Activated CD4-positive, CD25-positive, alpha-beta regulatory T cell treated with anti-CD3 and anti-CD28 coated beads, Interleukin-2, amount 50 U/mL, for 72 hours (primary cell): Measurements from ENCODE around the gene F2R.

Source experiments
- DNase-seq: peaks from one replicate; pipeline ENCODE4 v3.0.0; 2021

The F2R gene

DNA sequence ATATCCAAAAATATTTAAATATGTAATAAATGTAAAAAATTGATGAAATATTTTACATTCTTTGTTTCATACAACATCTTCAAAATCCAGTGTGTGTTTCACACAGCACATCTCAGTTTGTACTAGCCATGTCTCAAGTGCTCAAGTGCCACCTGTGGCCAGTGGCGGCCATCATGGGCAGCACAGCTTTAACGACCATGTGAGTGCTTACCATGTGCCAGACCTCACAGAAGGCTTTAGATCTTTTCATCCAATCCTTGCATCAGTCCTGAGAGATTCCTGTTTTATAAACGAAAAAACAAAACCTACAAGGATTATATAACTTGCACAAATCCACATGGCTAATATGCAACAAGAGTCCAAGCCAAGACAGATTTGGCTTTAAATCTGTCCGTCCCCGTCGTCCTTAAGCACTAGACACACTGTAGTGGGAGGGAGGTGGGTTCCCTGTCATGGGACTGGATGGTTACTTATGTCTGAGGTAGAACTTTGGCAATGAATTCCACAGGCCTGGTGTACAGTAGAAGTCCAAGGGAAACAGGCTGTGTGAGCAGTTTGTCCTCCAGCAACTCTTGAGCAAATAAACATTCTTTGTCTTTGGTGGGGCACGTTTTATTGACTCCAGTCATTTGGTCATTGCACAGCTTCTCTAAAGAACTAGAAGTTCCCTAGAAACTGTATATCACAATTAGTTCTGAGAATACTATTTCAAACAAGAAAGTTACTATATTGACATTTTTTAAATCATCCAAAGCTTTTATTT lies 25.0 kb upstream of the F2R start:
- no peak for DNase-seq

DNA sequence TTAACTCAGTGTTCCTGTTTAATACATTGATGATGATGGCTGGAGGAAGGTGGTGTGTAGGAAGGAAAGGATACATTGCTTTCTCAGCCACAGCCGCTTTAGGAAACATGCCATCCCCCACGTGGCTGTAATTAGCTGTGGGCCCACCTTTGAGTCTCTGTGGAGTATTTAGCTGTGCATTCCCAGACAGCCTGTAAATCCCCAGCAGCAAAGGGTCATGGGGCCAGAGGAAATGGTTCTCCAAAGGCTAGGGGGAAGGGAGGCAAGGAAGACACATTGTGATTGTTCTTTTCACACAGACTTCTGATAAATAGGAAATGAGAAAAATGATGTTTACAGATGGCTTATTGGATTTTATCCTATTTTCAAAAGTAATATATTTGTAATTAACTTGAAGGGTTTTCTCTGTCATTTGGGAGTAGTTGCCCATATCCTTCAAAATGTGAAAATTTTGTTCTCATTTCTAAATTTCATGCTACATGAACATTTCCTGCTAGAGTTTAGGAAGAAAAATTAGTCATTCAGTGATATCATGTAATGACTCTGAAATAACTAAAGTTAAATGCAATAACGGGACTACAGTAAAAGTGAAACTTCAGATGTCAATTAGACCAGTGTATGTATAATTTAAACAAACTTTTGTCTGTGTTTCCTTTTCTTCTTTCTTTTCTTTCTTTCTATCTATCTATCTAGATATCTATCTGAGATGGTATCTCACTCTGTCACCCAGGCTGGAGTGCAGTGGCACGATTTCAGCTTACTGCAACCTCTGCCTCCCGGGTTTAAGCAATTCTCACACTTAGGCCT lies 24.3 kb upstream of the F2R start:
- no peak for DNase-seq

DNA sequence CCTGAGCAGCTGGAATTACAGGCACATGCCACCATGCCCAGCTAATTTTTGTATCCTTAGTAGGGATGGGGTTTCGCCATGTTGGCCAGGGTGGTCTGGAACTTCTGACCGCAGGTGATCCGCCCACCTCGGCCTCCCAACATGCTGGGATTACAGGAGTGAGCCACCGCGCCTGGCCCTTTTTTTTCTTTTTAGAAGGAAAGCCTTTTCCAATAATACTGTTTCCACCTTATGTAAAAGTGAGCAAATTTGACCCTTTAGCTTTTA lies 23.7 kb upstream of the F2R start:
- DNase-seq, result no peak

DNA sequence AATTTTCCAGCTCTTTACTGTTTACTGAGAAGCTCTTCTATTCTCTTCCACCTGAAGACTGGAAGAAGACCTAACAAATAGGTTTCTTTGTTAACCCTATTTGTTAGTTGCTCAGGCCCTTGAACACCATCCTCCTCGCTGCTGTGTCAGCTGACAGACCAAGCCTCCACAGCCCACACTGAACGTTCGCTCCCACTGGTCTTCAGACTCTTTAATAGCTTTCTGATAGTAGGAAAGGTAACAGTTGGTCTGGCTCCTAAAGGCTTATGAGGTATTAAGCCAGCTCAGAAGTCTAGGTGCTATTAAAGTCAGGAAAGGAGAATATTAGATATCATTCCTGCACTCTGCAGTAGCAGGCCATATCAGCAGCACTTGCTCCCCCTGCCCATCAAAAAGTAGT lies 23.3 kb upstream of the F2R start:
- DNase-seq, result no peak

DNA sequence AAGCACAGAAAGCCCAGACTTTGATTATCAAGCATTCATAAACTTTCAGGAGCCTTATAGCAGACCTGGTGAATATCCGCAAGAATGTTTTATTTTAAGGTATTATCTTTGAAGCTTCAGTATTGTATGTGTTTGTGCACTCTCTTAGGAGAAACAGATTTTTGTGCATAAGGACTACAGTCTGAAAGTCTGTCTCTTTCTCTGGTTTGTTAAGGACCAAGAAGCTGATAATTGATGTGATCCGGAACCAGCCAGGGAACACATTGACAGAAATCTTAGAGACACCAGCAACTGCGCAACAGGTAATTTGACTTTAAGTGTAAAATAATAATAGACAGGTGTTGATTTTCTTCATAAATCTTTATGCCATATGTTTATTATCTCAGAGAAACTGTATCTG lies 22.8 kb upstream of the F2R start:
- DNase-seq, result no peak

DNA sequence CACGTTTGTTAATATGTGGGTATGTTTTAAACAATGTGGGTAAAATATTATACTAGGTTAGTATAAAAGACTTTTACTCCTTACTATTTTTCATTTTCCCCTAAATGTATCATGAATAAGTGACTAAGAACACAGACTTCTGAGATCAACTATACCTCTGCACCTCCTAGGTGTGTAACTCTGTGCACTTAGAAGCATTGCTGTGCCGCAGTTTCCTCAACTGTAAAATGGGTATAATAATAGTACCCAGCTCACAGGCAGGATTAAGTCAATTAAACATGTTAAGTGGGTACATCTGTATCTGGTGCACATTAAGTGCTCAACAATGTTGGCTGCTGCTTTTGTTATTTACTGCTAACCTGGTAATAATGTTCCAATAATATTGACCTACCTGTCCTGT lies 21.6 kb upstream of the F2R start:
- DNase-seq, result no peak

DNA sequence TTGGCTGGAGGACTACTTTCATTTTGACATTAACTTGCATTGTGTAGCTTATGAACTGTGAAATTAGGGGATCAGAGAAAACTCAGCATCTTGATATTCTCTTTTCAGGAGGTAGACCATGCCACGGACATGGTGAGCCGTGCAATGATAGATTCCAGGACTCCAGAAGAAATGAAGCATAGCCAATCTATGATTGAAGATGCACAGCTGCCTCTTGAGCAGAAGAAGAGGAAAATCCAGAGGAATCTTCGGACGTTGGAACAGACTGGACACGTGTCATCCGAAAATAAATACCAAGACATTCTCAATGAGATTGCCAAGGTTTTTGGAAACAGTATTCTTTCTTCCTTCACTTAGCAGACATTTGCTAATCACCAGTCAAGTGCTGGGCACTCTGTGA lies 20.6 kb upstream of the F2R start:
- no peak for DNase-seq

DNA sequence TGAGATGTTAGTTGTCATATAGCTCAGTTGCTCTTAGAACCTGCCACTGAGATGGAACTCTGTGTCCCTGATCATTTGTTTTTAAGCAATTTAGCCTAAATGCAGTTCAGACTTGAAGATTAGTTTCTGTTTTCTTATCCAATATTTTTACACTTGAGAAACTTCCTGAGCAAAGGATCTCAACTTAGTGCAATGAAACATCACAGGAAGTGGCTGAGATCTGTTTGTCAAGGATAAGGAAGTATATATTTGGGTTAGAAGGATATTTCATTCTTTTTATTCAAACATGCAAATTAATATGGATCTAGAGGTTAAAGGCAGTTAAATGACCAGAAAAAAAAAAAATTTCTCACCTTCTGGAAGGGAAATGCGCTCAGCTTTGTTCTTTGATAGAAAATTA lies 19.7 kb upstream of the F2R start:
- DNase-seq, result no peak

DNA sequence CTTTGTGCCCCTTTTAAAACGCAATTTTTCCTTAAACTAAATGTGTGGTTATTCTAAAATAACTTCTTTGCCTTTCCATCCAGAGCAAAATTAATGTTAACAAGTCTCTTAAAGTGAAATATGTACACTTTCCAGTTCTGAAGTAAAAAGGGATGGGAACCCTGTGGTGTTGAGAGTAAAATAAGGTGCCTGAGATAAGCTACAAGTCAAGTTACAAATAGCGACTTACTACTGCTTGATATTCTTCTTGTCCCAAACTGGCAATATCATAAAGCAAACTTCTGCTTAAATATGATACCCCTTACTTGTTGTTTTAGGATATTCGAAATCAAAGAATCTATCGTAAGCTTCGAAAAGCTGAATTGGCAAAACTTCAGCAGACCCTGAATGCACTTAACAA lies 18.3 kb upstream of the F2R start:
- DNase-seq, result no peak

DNA sequence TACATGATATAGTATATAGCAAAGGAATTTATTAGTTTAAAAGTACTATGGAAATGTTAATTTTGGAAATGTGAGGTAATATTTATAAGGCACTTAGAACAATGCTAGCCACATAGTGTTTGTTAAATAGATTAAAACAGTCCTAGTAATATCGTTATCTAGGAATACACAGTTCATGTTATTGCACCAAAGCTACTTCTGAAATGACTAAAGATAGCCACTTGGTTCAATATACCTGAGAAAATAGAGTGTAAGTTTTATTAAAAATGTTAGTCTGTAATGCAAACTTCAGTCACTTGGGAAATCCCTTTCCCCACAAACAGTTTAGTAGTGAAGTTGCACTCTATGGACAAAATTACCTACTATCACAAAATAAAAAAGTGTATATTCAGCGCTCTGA lies 15.4 kb upstream of the F2R start:
- DNase-seq, result no peak

DNA sequence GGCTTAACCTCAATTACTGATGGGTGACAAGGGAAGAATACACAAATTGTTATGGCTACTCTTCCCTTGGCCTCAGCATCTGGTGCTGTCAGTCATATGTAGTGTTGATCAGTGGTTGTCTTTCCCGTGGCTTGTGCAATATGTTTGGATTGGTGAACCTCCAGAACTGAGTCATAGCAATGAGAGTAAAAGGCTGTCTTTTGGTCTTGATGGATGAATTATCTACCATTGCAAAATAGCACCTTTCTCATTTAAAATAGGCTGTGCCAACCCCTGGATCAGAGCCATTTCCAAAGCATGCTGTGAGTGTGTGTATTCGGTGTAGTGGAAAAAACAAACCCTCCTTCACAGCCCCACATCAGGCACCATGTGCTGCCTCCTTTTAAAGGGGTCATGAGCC lies 14.6 kb upstream of the F2R start:
- DNase-seq, result no peak

DNA sequence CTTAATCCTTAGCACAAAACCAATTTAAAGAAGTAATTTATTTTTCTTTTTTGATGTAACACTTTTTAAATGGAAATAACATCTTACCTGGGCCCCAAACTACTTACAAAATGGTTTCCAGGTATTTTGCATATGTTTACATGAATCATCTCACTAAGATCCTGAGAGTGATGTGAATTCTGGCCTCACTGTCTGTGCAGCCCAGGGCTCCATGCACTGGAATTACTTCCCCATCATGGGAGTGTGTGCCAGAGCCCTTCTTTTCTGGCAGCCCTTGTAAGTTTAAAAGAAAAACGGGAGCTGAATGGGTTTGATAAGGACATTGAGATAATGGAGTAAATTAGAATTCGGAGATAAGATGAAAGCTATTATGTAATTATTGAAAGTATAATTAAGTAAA lies 12.2 kb upstream of the F2R start:
- no peak for DNase-seq

DNA sequence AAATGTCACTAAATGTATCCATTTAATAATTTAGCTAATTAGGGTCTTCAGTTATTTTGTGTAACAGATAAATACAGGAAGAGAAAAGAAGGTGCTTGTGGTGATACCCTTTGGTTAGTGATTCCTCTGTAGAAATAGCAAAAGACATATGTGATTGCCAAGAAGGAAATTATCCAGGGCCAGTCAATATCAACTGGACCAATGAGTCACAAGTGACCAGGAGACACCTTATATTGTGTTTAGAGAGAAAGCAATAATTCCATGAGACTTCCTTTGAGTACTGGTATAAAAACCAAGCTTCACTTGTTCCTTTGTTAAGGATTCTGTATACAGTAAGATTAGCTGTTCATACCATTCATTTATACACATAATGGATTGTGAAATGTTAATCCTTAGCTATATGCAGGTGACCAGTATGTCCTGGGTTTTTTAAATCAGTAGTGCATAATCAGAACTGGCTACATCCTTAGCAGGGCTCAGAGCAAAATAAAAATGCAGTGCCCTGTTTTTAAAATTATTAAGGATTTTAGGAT lies 11.7 kb upstream of the F2R start:
- DNase-seq, result no peak

DNA sequence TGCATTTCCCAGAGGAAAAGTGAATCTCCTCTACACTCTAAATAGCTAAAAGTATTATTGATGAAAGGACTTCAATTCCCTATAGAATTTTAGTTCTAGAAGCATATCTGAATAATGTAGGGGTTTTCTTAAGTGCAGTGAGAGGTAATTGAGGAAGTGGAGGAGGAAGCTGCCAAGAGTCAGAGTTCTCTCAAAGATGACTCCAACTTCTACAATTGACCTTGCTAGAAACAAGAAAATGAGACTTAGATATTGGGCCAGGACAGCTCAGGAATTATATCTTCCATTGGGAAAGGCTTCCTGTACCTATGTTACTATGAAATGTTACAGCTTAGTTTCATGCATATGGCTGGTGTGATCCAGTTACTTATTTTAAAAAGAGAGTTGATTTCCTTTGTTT lies 10.4 kb upstream of the F2R start:
- DNase-seq, result no peak

DNA sequence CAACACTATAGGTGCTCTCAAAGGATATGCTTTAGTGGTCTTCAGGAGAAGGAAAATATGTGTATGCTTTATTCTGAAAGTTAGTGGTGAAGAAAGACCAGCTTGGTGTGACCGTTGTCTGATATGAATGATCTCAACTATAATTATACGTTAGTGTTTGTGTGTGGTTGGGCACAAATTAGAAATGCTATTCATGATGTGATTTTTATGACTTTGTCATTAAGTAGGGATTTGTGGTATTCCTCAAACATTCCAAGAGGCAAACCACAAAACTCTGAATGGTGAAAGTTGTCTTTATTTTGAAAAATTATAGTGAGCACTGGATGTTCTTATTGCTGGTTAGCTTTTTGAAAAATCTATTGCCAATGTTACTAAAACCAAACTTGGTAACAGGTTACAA lies 6.2 kb upstream of the F2R start:
- DNase-seq, result no peak

DNA sequence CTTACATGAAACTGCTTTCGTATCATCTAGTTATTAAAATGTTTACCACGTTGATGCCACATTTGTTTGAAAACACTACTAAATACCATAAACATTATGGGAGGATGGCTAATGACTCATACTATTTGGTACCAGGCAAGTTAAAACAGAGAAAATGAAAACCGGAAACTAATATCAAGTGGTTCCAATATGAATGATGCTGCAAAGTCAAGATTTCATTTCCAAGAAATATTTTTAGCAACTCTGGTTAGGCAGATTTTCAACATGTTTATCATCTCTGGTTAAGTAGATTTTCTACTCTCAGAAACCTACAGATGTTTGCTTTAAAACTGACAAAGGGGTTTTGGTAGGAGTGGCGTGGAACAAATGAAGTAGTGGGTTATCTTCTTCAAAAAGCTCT lies 4.9 kb upstream of the F2R start:
- no peak for DNase-seq

DNA sequence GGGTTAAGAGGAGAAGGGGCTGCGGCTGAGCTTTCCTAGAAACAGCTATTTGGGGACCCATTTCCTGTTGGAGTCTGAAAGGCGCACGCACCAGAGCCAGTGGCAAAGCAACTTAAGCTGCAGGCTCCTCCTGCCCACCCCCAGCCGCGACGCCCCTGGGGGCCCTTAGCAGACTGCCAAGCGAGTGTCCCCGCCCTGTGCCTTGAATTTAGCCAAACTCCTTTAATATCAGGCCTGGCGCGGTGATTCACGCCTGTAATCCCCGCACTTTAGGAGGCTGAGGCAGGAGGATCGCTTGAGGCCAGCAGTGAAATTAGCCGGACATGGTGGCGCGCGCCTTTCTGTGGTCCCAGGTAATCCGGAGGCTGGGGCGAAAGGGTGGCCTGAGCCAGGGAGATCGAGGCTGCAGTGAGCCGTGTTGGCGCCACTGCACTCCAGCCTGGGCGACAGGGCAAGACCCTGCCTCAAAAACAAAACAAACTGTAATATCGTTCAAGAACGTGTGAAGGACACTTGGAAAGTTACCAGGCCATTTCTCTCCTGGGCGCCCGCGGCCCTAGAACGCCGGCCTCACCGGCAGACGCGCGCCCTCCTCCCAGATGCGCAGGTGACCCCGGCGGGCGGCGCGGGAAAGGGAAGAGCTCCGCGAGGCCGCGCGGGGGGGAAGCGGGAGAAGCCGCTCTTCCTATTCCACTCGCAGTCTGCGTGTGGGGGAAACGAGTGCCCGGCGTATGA lies 1.0 kb upstream of the F2R start:
- DNase-seq, result no peak

DNA sequence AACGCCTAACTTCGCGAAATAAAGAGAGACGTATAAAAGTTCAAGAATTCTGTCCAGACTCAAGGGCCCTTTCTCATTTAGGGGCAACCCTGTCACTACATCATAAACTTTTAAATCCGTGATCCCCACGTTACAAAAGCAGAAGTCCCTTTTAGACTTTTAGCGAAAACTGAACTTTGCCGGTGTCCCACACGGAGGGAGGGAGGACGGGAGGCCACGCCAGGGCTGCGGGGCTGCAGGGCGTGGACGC lies 515 bp upstream of the F2R start:
- no peak for DNase-seq

DNA sequence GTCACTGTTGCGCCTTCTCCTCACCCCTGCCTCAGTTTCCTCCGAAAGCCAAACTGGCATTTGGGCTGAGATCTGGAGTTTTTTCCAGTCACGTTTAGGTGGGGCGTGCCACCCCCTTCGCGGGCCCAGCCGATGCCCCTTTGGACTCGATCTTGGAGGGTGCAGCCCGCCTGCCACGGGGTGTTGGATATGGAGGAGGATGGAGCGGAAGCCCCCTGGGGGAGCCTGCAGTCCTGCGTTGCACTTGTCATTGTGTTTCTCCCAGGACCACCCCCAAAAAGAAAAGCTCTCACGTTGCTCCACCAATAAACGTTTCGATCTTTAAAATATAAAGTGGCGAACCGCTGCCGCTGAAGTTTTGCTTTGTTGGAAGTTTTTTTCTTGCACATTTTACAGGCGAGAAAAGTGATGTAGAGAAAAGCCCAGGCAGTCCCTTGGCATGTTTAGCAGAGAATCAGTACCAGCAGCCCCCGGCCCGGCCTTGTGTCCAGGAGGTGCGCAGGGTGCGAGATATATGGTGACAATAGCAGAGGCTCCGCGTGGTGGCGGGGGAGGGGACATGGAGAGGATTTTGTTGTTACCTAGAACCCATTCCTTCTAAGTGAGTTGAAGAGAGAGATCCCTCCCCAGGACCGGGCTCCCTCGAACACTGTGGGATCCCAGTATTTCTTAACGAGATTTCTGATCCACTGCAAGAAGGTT lies 681 bp downstream of the F2R start:
- DNase-seq, result no peak

DNA sequence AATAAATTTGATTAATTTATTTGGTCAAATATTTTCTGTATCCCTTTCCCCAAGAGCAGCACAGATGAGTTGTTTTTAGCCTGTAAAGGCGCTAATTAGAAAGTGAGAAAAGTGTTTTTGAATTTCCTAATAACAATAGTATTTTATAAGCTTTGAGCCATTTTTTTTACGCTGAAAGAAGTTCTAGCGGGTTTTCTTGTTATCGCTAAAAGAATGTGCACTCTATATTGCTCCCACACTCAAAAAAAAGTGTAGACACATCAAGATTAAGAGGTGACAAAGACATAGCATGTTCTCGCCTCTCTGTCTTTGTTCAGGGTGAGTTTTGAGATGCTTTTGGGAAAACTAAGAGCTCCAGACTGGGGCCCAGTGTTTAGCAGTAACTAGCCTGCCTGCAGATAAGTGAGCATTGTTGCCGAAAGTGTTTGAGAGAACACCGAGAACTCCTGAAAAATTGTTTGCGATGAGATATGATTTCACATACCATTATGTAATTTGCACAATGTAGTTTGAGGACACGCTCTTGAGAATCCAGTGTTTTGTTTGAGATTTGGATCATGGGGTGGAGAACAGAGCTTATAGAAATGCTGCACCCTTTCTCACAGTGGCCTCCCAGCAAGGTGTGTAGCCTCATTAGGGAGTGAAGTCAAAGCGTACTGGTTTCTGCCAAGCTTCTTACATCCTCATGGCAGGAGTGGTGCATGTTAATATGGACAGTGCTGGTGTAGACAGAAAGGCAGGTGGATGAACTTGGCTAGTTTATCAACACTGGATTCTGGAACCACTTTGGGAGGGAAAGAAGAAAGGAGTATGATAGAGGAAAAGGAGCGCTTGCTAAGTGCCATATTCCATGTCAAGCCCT lies 1.5 kb downstream of the F2R start:
- no peak for DNase-seq

DNA sequence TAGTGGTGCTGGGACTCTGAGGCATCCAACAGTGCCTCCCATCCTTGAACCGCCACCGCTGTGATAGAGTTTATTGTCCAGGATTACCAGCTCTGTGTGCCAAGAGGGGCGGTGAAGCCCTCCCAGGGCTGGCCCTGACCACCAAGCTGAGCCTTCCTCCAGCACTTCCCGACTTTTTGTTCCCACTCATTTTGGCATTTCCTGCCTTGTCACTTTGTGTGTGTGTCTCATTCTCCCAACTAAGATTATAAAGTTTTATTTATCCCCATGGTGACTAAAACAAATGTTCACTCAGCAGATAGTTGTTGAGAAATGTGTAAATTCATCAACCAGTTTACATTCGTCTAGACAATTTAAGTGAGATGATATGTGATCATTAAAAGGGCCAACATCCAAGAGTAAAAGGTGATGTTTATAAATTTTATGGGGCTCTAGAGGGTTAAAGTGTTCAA lies 2.5 kb downstream of the F2R start:
- no peak for DNase-seq

DNA sequence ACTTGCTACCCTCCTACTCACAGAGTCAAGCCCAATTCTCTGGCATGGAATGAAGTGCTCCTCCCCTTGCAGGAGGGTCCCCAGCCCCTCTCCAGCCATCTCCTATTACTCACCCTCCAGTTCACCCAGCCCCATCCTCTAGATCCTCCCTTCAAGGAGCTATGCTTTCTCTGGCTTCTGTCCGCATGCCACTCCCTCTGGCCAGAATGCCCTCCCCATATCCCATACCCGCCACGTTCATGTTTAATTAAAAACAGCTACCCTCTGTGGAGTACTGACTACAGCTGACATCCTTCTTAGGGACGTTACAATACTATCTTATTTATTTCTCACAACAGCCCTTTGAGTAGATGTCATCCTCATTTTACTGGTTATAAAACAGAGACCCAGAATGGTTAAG lies 3.0 kb downstream of the F2R start:
- no peak for DNase-seq
